ENCODE results near the gene ABL2.

- no peak for TF ChIP-seq POLR2AphosphoS5 (IDR thresholded peaks at IDR 0.05)
- TF ChIP-seq, protein P1, sequence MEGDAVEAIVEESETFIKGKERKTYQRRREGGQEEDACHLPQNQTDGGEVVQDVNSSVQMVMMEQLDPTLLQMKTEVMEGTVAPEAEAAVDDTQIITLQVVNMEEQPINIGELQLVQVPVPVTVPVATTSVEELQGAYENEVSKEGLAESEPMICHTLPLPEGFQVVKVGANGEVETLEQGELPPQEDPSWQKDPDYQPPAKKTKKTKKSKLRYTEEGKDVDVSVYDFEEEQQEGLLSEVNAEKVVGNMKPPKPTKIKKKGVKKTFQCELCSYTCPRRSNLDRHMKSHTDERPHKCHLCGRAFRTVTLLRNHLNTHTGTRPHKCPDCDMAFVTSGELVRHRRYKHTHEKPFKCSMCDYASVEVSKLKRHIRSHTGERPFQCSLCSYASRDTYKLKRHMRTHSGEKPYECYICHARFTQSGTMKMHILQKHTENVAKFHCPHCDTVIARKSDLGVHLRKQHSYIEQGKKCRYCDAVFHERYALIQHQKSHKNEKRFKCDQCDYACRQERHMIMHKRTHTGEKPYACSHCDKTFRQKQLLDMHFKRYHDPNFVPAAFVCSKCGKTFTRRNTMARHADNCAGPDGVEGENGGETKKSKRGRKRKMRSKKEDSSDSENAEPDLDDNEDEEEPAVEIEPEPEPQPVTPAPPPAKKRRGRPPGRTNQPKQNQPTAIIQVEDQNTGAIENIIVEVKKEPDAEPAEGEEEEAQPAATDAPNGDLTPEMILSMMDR (IDR thresholded peaks at IDR 0.05), result no peak
- no peak for TF ChIP-seq POLR2A (IDR thresholded peaks at IDR 0.05)
These were observed 125.5 kb downstream of the ABL2 start for GRCh38 chr1:179103999-179104398.
